GM18508 (cell line): ENCODE data around the gene SPPL3.

Source experiments
- ATAC-seq: cut with Tn5 transposase; IDR thresholded peaks from one replicate; pipeline ENCODE4 v1.9.1; 2021; ENCODE audit warnings: moderate number of reproducible peaks; ENCODE audit not compliant: insufficient read depth, unreplicated experiment

The SPPL3 gene

GRCh38 chr12:120879718-120880300, 24.3 kb downstream of the SPPL3 start:
- no peak for ATAC-seq

DNA sequence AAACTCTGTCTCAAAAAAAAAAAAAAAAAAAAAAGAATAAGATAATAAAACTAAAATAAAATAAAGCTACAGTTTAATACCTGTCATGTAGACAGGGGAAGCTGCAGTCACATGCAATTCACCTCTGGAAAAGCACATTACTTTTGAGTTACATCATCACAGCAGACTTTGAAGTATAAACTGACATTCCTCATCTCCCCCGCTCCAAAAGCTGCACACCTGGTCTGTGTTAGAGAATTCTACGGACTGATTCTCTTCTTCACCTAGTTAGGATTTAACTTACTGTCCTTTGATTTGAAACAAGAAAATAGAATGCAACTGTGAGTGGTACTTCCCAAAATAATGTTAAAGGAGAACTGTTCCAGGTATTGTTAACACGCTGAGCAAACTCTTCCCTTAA, 25.1 kb downstream of the SPPL3 start:
- no peak for ATAC-seq

- no peak for ATAC-seq
These were observed 29.5 kb downstream of the SPPL3 start for GRCh38 chr12:120874547-120875245.

- ATAC-seq = no peak
These were observed 30.9 kb downstream of the SPPL3 start for GRCh38 chr12:120873226-120873625.

GRCh38 chr12:120872487-120872886, 31.7 kb downstream of the SPPL3 start:
- ATAC-seq = no peak

GRCh38 chr12:120870415-120870814, 33.7 kb downstream of the SPPL3 start:
- ATAC-seq = no peak

- no peak for ATAC-seq
These were observed 34.8 kb downstream of the SPPL3 start for GRCh38 chr12:120869376-120869775.

DNA sequence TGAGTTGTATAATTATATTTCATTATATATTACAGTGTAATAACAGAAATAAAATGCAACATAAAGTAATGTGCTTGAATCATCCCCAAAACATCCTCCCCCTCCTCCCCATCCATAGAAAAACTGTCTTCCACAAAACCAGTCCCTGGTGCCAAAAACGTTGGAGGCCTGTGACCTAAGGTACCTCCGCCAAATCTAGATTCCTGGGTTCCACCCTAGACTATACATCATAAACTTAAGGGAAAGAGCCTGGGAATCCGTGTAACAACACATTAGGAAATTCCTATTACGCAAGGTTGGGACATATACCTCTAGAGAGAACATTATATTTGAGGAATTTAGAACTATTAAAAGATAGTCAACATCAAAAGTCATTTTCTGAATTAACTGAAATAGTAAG, 38.0 kb downstream of the SPPL3 start:
- no peak for ATAC-seq

GRCh38 chr12:120865098-120865497, 39.1 kb downstream of the SPPL3 start:
- ATAC-seq = no peak

GRCh38 chr12:120862664-120863063, 41.5 kb downstream of the SPPL3 start:
- no peak for ATAC-seq

DNA sequence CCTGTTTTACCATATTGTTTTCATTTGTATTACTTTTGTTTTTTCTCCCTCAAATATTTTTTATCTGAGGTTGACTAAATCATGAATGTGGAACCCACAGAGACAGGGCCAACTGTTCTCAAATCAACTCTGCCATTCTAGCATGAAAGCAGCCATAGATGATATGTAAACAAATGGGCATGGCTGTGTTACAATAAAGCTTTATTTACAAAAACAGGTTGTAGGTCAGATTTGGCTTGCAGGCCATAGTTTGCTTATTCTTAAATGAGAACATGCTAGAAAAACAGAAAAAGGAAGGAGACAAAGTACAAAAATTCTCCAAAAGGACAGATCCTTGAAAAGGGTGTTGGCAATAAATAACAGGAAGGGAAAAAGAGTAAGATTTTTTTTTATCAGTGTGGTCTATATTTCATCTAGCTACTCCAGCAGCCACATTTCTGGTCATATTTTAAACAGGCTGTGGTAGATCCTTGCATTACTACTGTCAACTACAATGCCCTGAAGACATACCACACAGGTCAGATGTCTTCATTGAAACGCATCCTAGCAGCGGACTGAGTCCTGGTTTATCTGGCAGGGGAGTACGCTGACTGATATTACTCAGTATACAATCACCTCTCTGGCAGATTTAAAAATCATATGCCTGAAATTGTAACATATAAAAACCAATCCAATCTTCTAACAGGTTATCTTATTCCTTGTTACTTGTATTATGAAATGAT, 42.9 kb downstream of the SPPL3 start:
- ATAC-seq = no peak

DNA sequence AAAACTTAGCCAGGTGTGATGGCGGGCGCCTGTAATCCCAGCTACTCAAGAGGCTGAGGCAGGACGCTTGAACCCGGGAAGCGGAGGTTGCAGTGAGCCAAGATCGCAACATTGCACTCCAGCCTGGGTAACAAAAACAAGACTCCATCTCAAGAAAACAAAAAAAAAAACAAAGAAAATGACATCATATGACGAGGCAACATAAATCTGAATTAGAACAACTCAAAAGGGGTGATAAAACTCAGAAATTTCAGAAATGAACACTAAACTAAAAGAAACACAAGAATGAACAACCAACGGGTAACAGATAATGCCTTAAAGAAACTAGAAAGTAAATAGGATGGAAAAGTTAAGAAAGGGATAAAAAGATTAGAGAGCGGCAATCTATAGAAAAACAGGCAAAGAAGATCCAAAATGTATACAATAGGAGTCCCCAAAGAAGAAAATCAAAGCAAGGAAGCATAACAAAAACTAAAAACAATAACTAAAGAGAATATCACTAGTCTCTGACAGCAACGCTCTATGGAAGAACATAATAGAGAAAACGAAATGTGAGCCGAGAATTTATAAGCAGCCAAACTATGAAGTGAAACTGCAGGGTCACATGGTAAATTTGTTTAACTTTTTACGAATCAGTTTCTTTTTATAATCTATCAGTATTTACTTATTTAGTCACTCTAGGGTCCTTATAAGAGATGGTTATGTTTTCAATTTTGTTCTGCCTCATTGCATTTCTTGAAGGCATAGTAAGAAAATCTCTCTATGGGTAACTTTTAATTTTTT, 45.7 kb downstream of the SPPL3 start:
- no peak for ATAC-seq

- no peak for ATAC-seq
These were observed 47.2 kb downstream of the SPPL3 start for GRCh38 chr12:120856980-120857379.

- ATAC-seq = no peak
These were observed 48.2 kb downstream of the SPPL3 start for GRCh38 chr12:120855823-120856588.

DNA sequence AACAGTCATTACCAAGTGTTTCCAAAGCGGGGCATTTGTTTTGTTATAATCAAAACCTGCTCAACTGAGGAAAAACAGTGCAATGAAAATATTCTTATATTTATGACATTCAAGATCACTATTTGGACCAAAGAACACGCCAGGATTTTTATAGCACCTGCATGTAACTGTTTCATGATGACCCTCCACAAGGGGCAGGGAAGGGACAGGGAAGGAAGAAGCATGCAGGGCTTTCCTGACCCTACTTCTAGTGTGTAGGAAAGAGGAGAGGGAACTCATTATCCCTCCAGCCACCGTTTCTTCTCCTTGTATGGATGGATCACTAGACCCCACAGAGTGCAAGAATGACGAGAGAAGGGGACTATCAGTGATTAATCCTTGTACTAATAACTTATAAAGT, 49.4 kb downstream of the SPPL3 start:
- no peak for ATAC-seq

DNA sequence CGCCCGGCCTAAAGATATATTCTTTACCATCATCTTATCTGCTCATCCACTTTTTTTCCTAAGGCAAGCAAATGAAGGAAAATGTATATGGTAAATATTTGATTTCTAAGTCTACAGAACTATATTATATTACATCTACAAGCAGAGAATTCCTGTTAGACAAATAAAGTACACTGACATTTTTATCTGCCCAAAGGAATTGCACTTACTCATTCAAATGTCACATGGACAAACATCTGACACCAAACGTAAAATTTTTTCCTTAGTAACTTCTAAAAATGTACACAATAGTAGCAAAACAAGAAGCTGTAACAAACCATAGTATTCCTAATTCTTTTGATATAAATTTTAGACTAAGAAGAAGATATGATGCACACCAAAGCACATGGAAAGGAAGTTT, 51.0 kb downstream of the SPPL3 start:
- ATAC-seq = no peak

GRCh38 chr12:120851944-120852343, 52.2 kb downstream of the SPPL3 start:
- ATAC-seq = no peak

GRCh38 chr12:120851444-120851843, 52.7 kb downstream of the SPPL3 start:
- no peak for ATAC-seq

GRCh38 chr12:120849765-120850164, 54.4 kb downstream of the SPPL3 start:
- no peak for ATAC-seq

GRCh38 chr12:120847814-120848213, 56.3 kb downstream of the SPPL3 start:
- peak; percentile 51 for ATAC-seq
